MCF 10A (cell line): Measurements from ENCODE around the gene CYP4A22. TPM values are rescaled to one million over a fixed set of nuclear protein-coding genes. Genes with fewer than 3 reads are reported as not detected.
"Not testable (repeated sequence)": the region's sequence is repeated elsewhere in the genome, so short reads cannot be mapped to it uniquely, and the experiment has no call there.

Experiments used
- BruUV-seq: library from RNA; stranded (reverse); fragments of 400-500 nt; replicated peaks from 2 replicates; lab custom pipeline; 2021; lab: Mats Ljungman, UMichigan
- CTCF ChIA-PET: fragments of 300-600 bp; sonication (Branson Sonifier 250); formaldehyde crosslinking; extraction: SDS; loops from one replicate; lab custom pipeline; 2021; ENCODE audit warnings: antibody characterized with exemption, inconsistent platforms; lab: Yijun Ruan, JAX
- POLR2A ChIA-PET: fragments of 300-600, 350-650 bp; sonication (Branson Sonifier 250); formaldehyde crosslinking; extraction: SDS; loops from one replicate; lab custom pipeline; 2020; ENCODE audit warnings: antibody characterized with exemption, inconsistent platforms; lab: Yijun Ruan, JAX
- DNase-seq: peaks from one replicate; pipeline ENCODE4 v3.0.0-alpha.2; 2018; ENCODE audit not compliant: unreplicated experiment
- H3K27ac Mint-ChIP-seq: one replicate; pipeline ENCODE4 v1.8.0; 2022; ENCODE audit warnings: mild to moderate bottlenecking, low read depth, mixed read lengths; ENCODE audit not compliant: unreplicated experiment
- H3K27me3 Mint-ChIP-seq: one replicate; pipeline ENCODE4 v1.8.0; 2022; ENCODE audit warnings: mixed read lengths; ENCODE audit not compliant: insufficient read depth, unreplicated experiment
- H3K36me3 Mint-ChIP-seq: one replicate; pipeline ENCODE4 v1.8.0; 2022; ENCODE audit warnings: mild to moderate bottlenecking, moderate library complexity, mixed read lengths; ENCODE audit not compliant: insufficient read depth, unreplicated experiment
- H3K4me1 Mint-ChIP-seq: one replicate; pipeline ENCODE4 v1.8.0; 2022; ENCODE audit warnings: mixed read lengths; ENCODE audit not compliant: insufficient read depth, unreplicated experiment
- H3K4me3 Mint-ChIP-seq: one replicate; pipeline ENCODE4 v1.8.0; 2022; ENCODE audit warnings: mild to moderate bottlenecking, moderate library complexity, mixed read lengths; ENCODE audit not compliant: unreplicated experiment
- H3K9me3 Mint-ChIP-seq: one replicate; pipeline ENCODE4 v1.8.0; 2022; ENCODE audit warnings: mixed read lengths; ENCODE audit not compliant: unreplicated experiment
- intact Hi-C: fragments of 100-400 bp; cut with micrococcal nuclease; formaldehyde crosslinking; loops from 2 replicates; pipeline ENCODE4 v1.14.1; 2022
- total RNA-seq: library from RNA; stranded (reverse); gene quantifications from 2 replicates; pipeline ENCODE4 v1.2.3, GENCODE V29; 2022
- TF ChIP-seq, protein P1 (sequence below): fragments of 200-600 bp; IDR thresholded peaks from one replicate; pipeline ENCODE4 v1.8.0; 2022; ENCODE audit warnings: antibody characterized with exemption, mild to moderate bottlenecking; ENCODE audit not compliant: unreplicated experiment

Gene CYP4A22
- total RNA-seq, 1 experiment from 2014 or later: not detected

DNA sequence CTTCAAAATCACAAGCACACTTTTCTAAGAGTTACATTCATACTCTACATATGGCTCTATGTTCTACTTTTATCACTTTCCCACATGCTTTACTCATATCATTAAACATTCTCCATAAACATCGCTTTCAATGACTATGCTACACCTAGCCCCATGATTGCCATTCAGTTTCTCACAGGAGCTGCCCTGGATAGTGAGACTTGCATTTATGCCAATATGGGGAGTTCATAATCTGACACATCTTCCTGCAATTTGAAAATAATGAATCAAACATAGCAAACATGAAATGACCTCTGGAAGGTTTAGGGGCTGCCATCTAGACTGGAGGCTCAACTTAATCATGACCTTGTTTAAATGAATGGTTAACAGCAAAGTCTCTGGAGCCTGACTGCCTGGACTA is 9.0 kb upstream of the CYP4A22 start:
- no TSS peak for BruUV-seq
- TF ChIP-seq, protein P1, sequence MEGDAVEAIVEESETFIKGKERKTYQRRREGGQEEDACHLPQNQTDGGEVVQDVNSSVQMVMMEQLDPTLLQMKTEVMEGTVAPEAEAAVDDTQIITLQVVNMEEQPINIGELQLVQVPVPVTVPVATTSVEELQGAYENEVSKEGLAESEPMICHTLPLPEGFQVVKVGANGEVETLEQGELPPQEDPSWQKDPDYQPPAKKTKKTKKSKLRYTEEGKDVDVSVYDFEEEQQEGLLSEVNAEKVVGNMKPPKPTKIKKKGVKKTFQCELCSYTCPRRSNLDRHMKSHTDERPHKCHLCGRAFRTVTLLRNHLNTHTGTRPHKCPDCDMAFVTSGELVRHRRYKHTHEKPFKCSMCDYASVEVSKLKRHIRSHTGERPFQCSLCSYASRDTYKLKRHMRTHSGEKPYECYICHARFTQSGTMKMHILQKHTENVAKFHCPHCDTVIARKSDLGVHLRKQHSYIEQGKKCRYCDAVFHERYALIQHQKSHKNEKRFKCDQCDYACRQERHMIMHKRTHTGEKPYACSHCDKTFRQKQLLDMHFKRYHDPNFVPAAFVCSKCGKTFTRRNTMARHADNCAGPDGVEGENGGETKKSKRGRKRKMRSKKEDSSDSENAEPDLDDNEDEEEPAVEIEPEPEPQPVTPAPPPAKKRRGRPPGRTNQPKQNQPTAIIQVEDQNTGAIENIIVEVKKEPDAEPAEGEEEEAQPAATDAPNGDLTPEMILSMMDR: no peak
- CTCF ChIA-PET: interaction anchor here (0.7 to 1.2 kb wide), 2 partner anchors 47 to 217 kb away, joined by 3 to 4 read pairs; no protein-coding TSS in a partner anchor
- no peaks in the 10 kb centered on the region for H3K4me1 Mint-ChIP-seq
- no peaks in the 10 kb centered on the region for H3K9me3 Mint-ChIP-seq
- H3K36me3 Mint-ChIP-seq: no peaks in the 10 kb centered on the region
- H3K4me3 Mint-ChIP-seq: no peak overlapping the region
- intact Hi-C loops: no loop called here
- DNase-seq: no peak
- no peak overlapping the region for H3K27ac Mint-ChIP-seq
- H3K27me3 Mint-ChIP-seq: no peaks in the 10 kb centered on the region
- POLR2A ChIA-PET: no interaction called here

GRCh38 chr1:47128854-47129253 is 8.4 kb upstream of the CYP4A22 start:
- H3K27me3 Mint-ChIP-seq, intact Hi-C loops, BruUV-seq, H3K4me1 Mint-ChIP-seq, H3K36me3 Mint-ChIP-seq, H3K4me3 Mint-ChIP-seq, POLR2A ChIA-PET, H3K9me3 Mint-ChIP-seq, H3K27ac Mint-ChIP-seq: not testable (repeated sequence)
- peak; percentile 15 for DNase-seq
- CTCF ChIA-PET: interaction anchor here (0.7 to 1.2 kb wide), 3 partner anchors 47 to 866 kb away, joined by 3 to 4 read pairs (median 4); no protein-coding TSS in a partner anchor

DNA sequence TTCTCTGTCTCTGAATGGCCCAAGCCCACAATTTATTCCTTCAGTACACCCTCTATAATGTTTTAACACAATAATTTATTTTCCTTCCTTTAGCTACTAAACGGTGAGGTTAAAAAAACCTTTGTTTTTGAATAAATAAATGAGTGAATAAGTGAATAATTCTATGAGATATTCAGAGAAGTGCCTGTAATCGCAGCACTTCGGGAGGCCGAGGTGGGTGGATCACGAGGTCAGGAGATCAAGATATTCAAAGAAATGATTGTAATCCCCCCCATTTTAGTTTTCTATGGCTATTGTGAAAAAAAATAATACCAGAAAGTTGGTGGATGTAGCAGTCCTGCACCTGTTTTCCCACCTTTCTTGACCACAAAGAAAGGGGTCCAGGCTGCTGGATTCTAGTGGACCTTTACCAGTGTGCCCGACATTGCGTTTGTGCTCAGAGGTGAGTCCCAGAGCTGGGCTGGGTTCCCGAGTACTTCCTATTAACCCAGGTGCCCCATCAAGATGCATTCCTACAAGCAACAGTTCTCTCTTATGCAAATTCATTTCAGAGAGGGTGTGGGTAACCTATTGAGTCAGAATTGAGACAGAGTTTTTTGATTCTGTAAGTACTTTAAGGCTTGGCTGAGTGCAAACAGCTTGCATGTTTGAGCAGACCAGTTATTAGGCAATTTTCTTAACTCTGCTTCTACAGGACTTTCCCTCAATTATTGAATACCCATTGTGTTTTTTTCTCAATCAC is 7.6 kb upstream of the CYP4A22 start:
- H3K36me3 Mint-ChIP-seq, H3K9me3 Mint-ChIP-seq, H3K27me3 Mint-ChIP-seq, BruUV-seq, H3K4me1 Mint-ChIP-seq, H3K27ac Mint-ChIP-seq, DNase-seq, intact Hi-C loops, H3K4me3 Mint-ChIP-seq: not testable (repeated sequence)
- ChIA-PET CTCF (interaction anchor here (0.7 to 1.2 kb wide), 2 partner anchors 46 to 867 kb away, joined by 4 read pairs; no protein-coding TSS in a partner anchor), POLR2A (interaction anchor here (0.6 kb wide), 1 partner anchor 205 kb away, joined by 3 read pairs; no protein-coding TSS in a partner anchor)

GRCh38 chr1:47132665-47133064 is 4.6 kb upstream of the CYP4A22 start:
- H3K36me3 Mint-ChIP-seq, CTCF ChIA-PET, DNase-seq, POLR2A ChIA-PET, H3K9me3 Mint-ChIP-seq, H3K4me3 Mint-ChIP-seq, H3K4me1 Mint-ChIP-seq, H3K27ac Mint-ChIP-seq, BruUV-seq, intact Hi-C loops, H3K27me3 Mint-ChIP-seq: not testable (repeated sequence)

DNA sequence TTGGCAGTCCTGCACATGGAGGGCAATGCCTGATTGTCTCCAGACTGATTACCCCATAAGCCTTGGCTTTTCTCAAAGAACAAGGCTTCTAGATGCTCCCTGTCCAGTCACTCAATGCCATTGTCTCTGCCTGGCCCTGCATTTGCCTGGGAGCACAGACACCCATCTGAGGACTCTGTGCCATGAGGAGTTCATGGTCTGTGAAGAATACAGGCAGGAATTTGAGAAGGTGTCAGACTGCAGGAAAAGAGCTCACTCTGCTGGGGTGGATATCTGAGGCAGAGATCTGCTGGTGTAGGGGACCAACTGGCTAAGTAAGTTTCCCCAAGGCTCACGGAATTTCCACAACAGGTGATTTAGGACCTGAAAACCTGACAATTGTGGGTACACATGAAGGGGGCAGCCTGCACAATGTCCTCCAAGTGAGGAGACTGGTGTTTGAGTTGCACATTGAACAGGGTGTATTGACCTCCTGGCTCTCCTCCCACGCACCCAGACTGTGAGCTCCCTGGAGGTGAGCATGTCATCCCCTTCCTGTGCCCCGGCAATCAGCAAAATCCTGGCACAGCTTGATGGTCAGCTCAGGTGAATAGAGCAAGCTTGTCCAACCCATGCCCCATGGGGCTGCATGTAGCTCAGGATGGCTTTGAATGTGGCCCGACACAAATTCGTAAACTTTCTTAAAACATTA is 829 bp downstream of the CYP4A22 start:
- DNase-seq: no peak
- Mint-ChIP-seq H3K36me3 (no peaks in the 10 kb centered on the region), H3K4me1 (no peaks in the 10 kb centered on the region), H3K27ac (no peak overlapping the region), H3K27me3 (no peaks in the 10 kb centered on the region), H3K9me3 (no peaks in the 10 kb centered on the region), H3K4me3 (no peak overlapping the region)
- ChIA-PET POLR2A (interaction anchor here (0.7 kb wide), 1 partner anchor 52 kb away, joined by 3 read pairs; the partner anchor contains the start of gene PDZK1IP1), CTCF (no interaction called here)
- BruUV-seq: no TSS peak
- intact Hi-C loops: no loop called here
- TF ChIP-seq, protein P1: no peak

- H3K4me3 Mint-ChIP-seq, H3K4me1 Mint-ChIP-seq, H3K36me3 Mint-ChIP-seq, intact Hi-C loops, H3K9me3 Mint-ChIP-seq, H3K27me3 Mint-ChIP-seq, BruUV-seq, POLR2A ChIA-PET, H3K27ac Mint-ChIP-seq, DNase-seq: not testable (repeated sequence)
- CTCF ChIA-PET: interaction anchor here (0.6 kb wide), 1 partner anchor 35 kb away, joined by 4 read pairs; no protein-coding TSS in a partner anchor
These were observed 3.1 kb downstream of the CYP4A22 start for GRCh38 chr1:47140358-47140757.
